Measurements from ENCODE around the gene DPP3.
"Not testable (repeated sequence)": the region's sequence is repeated elsewhere in the genome, so short reads cannot be mapped to it uniquely, and the experiment has no call there.

Gene DPP3

GRCh38 chr11:66539870-66540213, 59.6 kb downstream of the DPP3 start:
- DNase-seq, result no peak

GRCh38 chr11:66540598-66540997, 60.4 kb downstream of the DPP3 start:
- DNase-seq, result not testable (repeated sequence)

DNA sequence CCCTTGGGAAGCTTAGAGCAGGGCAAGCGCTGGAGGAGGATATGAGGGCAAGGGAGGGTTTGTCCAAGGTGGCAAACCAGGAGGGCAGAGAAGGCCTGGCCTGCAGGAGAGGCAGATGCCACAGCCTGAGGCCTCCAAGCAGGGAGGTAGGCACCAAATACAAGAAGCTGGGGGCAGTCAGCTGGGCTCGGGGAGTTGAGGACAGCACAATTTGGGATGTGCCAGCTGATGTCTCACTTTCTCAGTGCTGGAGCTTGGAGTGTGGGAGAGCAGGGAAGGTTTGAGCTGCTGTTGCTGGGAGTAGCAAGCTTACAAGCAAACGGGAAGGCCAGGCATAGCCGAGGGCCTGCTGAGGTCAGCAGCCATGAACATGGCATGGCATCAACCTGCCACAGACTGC, 61.7 kb downstream of the DPP3 start:
- DNase-seq, result no peak

DNA sequence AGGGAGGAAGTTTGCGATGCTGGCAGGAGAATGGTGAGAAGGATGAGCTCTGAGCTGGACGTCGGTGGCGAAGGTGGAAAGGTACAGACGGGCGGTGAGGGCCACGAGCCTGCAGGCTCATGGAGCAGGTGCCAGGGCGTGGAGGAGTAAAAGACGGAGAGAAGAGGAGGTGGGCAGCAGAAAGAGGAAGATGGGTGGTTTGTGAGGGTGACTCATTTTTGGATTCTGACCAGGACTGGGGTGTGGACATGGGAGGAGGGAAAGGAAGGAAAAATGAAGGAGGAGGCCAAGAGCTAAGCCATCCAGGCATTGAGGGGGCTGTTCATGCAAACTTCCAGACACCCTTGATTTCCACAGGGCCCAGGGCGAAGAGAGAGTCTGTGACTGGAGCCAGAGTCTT, 62.1 kb downstream of the DPP3 start:
- no peak for DNase-seq

- no peak for DNase-seq
Observed at GRCh38 chr11:66543263-66544107, 63.3 kb downstream of the DPP3 start.

GRCh38 chr11:66544952-66545351, 64.7 kb downstream of the DPP3 start:
- not testable (repeated sequence) for DNase-seq

DNA sequence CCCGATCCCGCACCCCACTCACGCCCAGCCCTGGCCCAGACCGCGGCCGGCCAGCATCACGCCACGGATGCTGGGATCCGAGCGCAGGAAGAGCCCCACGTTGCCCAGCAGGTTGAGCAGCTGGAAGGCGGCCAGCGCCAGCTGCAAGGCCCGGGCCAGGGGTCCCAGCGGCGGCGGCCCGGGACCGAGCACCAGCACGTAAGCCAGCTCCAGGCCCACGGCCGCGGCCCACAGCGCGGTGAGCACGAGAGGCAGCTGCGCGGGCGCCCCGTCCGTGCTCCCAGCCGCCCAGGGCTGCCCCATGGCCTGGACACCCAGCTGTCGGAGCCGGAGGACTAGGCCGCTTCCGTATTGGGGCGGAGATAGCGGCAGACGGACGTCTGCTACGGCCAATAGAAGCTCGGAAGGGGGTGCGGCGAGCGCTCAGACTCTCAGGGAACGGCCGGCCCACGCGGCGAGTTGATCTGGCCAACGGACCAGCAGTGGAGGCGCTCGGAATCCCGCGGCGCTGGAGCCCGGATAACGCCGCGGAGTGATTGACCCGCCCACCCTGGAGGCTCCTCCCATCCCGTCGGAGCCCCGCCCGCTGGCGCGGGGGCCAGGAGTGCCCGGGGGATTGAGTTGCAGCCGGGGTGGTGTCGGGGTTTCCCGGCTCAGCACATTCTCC, 65.6 kb downstream of the DPP3 start, which contains the start of gene ZDHHC24:
TSS of gene ZDHHC24 (minus strand) at position 348 of the 667 bp plus-strand sequence. CDS start at position 303, 45 bp downstream.
- DNase-seq, result peak; percentile 74 to 85

- DNase-seq, result no peak
Observed at GRCh38 chr11:66546368-66546965, 66.2 kb downstream of the DPP3 start, which contains the start of gene ACTN3. Gene ACTN3 (plus strand): TSS chr11:66546903. CDS start chr11:66546938, 35 bp downstream.

DNA sequence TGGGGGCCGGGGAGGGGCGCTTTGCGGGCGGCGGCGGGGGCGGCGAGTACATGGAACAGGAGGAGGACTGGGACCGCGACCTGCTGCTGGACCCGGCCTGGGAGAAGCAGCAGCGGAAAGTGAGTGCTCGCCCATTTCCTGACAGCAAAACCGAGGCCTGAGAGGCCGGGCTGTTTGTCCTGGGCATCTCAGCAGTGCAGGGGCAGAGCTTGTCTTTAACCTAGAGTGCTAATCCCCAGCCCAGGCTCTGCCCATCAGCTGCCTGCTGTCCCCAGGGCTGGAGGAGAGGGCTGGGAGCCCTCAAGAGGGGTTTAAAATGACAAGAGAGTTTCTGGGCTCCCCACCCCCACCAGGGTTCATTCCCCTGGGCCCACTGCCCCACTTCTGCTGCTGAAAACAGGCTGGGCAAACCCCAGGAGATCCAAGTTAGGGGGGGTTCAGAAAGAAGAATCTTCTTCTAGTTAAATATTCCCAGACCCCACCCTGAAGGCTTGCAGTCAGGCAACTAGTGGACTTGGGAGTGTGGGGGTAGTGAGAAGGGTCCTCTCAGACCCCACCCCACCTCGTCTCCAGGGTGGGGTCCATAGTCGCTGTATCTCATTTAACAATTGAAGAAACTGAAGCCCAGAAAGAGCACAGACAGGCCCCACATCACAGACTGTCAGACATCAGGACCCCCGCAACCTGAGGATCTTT, 66.9 kb downstream of the DPP3 start:
- DNase-seq, result no peak

DNA sequence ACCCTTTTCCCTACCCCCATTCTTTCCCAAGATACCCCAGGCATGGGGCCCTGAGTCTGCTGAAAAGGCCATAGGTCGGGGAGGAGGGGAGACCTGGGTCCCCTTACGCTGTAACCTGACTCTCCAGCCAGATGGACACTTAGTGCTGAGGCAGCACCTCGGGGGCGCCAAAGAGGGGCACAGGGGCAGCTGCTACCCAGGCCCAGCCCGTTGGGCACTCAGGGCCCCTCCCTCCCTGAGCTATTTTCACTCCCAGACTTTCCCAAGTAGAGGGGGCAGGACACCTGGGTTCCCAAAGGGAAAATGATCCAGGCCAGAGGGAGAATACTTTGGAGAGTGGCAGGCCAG, 67.4 kb downstream of the DPP3 start:
- no peak for DNase-seq

GRCh38 chr11:66548041-66548440, 67.8 kb downstream of the DPP3 start:
- no peak for DNase-seq

GRCh38 chr11:66548774-66549630, 68.8 kb downstream of the DPP3 start:
- no peak for DNase-seq

DNA sequence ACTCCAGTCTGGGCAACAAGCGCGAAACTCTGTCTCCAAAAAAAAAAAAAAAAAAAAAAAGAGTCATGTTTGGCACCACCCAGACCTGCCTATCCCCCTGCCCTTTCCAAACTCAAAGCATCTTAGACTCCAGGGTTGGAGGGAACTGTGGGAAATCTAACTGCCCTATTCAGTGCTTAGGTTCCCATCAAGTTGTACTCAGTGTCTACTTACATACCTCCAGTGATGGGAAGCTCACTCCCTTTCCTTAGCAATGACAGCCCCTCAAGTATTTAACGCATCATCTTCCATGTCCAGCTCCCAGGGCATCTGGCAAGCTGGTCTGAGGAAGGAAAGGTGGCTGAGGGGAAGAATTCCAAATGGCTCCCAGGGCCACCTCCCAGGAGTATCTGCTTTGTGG, 69.5 kb downstream of the DPP3 start:
- no peak for DNase-seq

DNA sequence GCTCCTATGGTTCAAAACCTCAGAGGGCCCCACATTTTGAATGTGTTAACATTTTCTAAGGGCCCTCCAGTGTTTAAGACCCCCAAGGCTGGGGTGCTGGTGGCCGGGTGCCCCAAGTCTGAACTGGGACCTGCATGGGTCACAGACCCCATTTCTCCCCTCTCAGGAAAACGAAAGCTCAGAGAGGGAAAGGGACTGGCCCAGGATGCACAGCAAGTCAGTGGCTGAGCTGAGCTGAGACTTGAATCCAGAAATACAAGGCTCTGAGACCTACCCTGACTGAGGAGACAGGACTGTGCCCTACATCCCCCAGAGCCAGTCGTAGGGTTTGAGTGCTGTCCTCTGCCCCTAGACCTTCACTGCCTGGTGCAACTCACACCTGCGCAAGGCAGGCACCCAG, 70.7 kb downstream of the DPP3 start:
- no peak for DNase-seq

DNA sequence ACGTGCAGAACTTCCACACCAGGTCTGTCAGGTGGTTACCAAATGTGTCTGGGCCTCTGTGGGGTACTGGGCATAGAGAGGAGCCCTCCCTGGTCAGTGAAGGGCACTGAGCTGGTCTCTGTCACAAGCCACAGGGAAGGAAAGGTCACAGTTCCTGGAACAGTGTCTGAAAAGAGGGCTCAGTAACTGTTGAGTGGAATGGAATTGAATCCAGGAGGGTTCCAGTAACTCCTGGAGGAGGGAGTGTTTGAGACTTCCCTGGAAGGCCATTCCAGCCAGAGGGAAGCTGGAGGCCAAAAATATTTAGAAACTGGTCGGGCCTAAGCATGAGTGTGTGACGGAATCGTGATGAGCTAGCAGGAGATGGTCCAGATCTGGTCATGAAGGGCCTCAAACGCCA, 74.4 kb downstream of the DPP3 start:
- no peak for DNase-seq

- no peak for DNase-seq
Observed at GRCh38 chr11:66555416-66555815, 75.2 kb downstream of the DPP3 start.

DNA sequence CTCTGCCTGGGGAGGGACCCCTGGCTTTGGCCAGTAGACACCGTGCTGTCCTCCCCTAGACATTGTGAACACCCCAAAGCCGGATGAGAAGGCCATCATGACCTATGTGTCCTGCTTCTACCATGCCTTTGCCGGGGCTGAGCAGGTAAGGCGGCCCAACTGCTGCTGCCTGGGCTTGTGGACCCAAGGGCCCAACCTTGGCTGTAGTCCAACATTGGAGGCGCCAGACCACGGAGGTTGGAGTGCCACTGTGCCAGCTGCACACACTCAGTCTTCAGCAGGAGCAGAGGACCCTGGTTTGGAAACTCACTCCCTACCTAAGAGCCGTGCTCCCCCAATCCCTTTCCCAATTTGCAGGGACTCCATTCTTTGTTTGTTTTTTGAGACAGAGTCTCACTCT, 75.9 kb downstream of the DPP3 start:
- no peak for DNase-seq

GRCh38 chr11:66557733-66558326, 77.6 kb downstream of the DPP3 start:
- no peak for DNase-seq
